PC-3 (cell line): ENCODE measurements around the gene CAMK2N2.

Source experiments
- CTCF ChIP-seq: fragments of 300-600 bp; sonication (generic); conservative IDR thresholded peaks from 2 replicates; pipeline ENCODE4 v1.5.1; 2017; ENCODE audit warnings: antibody characterized with exemption, low read depth, mild to moderate bottlenecking, low read length
- EZH2phosphoT487 ChIP-seq: fragments of 300-600 bp; sonication (generic); IDR thresholded peaks from 2 replicates; pipeline ENCODE4 v1.6.1; 2018; ENCODE audit warnings: mild to moderate bottlenecking, antibody characterized with exemption, low read length, borderline replicate concordance

- TF ChIP-seq CTCF (no peak), EZH2phosphoT487 (no peak)
These were observed 46.6 kb upstream of the CAMK2N2 start for GRCh38 chr3:184307915-184308314.
